M059J (cell line): Measurements from ENCODE around the gene SH3BP5. TPM values are rescaled to one million over a fixed set of nuclear protein-coding genes. Genes with fewer than 3 reads are reported as not detected.

Source experiments
- DNase-seq: peaks from one replicate; pipeline ENCODE4 v3.0.0-alpha.2; 2012; ENCODE audit warnings: low read depth
- total RNA-seq: library from RNA; depleted of rRNA; stranded (reverse); fragments of >200 nt; shearing (Covaris generic); gene quantifications from 2 replicates; pipeline ENCODE4 v1.2.3, GENCODE V29; 2014

The SH3BP5 gene
- total RNA-seq, 1 experiment from 2014 or later: 9.2 TPM

DNA sequence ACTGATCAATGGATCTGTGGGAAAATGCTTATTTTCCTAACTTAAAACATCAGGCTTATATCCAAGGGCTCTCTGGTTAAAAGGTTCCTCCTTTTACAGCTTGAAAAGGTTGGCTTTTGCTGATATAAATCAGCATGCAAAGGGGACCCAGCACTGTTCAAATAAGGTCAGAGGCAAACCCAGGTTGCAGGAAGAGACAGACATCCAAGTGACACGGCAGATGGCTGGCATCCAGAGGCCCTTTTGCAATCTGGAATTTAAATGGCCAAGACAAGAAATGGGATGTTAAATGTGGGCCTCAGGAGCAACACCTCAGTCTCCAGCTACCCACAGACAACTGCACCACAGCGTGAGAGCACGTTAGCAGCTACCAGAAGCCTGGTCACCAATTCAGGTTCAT lies 6.3 kb downstream of the SH3BP5 start:
- DNase-seq: no peak

DNA sequence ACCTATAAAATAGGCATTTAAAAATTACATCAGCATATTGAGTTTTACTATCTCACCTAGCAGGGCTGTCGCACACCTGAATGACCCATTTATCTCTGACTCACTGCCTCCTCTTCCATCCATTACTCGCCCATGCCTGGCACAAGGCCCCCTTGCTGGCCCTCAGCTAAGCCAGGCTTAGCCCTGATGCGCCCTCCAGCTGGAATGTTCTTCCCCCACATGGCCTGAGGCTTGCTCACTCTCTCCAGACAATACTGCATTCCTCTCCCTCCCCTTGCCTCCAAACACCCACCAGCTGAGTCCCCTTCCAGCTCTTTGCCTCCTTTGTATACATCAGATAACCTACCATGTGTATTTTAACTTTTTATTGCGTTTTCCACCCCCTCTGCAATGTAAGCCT lies 7.2 kb downstream of the SH3BP5 start:
- DNase-seq: peak; percentile 75

DNA sequence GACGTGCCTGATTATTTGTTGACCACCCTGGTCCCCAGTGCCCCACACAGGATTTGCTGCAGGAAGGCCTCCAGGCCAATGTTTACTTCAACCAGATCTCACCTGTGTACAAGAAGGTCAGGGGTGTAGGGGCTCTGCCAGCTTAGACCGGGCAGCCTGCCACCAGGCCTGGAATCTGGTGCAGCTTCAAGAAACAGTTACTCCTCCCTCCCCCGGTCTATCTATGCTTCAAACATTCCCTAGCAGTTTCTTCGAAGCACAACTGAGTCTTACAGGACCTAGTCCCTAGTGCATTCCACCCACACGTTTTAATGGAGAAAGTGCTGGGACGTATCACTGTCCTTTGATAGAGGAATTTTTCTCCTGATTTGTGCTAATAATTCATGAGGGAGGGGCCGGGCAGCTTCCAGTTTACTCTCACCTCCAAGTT lies 8.0 kb downstream of the SH3BP5 start:
- DNase-seq: no peak

DNA sequence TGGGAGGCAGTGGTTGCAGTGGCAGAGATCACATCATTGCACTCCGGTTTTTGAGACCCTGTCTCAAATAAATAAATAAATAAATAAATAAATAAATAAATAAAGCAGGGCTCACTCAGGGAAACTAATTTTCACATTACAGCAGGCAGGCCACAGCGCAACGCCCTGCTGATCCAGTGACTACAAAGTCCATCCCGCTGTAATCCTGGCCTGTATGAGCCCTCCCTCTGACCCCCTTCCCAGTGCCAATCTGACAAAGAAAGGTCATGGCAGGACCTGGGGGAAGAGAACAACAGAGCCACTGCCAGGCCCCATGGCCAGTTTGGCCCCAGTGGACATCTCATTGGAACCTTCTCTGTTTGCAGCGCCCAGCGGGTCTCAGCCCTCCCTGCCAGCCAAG lies 9.3 kb downstream of the SH3BP5 start:
- no peak for DNase-seq

DNA sequence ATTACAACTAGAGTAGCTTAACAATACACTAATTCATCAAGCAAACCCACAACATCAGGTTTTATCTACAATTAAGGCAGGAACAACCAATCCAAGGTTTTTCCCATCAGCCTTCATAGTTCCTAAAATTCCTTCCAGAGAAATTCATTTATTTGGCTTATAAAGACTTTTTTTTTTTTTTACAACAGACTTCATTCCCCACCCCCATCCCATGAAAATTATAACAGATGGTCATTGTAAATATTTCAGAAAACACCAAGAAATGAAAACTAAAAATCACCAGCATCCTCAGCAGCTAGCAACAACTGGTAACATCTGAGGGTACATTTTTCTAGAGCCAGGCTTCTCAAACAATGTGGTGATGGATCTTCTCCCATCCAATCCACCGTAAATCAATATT lies 11.0 kb downstream of the SH3BP5 start:
- DNase-seq: no peak

DNA sequence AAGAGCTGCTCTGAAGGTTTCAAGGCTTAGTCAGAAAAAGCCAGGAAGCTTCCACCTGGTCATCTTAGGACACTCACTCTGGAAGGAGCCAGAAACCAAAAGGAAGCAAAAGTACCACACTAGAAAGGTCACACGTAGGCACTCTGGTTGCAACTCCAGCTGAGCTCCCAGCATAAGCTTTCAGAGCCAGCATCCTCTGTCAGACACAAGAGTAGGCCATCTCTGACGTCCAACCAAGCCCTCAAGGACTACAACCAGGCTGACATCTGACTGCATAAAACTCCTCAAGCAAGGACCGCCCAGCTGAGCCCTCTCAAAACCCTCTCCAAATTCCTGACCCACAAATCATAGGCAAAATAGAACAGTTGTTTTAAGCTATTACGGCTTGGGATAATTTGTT lies 12.8 kb downstream of the SH3BP5 start:
- peak; percentile 64 for DNase-seq

DNA sequence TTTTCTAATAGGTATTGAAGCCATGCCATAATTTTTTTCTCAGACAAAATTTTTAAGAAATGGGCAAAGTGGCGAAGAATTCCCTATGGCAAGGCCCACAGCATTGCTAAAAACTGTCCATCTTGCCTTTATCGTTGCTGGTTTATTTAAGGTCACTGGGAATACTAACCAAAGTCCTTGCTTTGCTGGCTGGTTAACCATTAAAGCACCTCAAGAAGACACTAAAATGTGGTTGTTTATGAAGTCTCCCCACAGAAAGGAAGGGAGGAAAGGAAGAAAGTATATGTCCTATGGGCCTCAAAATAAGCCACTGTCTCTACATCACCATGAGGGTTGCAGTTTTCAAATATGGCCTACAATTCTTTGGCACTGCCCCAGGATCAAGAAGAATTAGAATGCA lies 13.2 kb downstream of the SH3BP5 start:
- DNase-seq: no peak

DNA sequence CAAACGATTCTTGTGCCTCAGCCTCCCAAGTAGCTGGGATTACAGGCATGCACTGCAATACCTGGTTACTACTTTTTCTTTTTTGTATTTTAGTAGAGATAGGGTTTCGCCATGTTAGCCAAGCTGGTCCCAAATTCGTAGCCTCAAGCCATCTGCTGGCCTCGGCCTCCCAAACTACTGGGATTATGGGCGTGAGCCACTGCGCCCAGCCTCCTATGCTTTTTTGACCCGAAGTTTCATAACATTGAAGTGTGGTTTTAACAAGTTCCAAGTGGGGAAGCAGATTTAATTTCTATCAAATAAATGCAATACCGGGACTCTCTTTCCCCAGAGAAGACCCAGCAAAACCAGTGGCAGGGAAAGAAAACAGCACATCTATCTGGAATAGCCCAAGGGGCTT lies 13.7 kb downstream of the SH3BP5 start:
- no peak for DNase-seq

DNA sequence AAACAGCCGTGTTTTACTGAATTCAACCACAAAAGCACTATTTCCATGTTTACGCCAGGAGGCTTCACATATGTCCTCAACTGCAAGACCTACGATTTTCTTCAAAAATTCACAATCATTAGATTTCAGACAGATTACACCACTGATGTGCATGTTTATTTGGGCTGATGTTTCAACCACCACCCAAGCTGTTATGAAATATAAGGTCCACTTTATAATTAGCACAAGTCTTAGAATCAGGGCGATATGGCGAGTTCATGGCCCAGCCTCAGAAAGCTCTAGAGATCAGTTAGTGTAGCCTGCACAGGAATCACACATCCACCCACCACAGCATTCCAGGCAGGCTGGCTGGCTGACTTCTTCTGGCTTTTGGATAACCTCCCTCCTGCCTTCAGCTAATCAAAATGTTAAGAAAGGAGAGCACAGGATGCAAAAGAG lies 15.4 kb downstream of the SH3BP5 start:
- DNase-seq: no peak

DNA sequence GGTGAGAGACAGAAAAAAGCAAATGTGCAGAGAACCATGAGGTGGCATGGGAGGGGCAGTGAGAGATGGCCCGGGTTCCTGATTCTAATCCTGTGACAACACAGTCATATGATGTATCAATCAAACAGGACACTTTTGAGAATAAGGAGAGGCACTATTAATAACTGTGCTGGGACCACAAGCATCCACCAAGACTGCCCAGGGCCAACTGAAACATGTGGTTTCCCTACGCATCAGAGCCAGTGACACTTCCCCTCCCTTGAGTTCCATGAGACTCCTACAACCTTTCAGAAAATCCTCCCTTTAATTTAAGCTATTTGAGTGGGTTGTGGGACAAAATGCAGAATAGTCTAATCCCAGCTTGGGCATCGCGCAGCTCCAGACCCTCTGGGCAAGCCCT lies 17.4 kb downstream of the SH3BP5 start:
- peak; percentile 66 for DNase-seq

DNA sequence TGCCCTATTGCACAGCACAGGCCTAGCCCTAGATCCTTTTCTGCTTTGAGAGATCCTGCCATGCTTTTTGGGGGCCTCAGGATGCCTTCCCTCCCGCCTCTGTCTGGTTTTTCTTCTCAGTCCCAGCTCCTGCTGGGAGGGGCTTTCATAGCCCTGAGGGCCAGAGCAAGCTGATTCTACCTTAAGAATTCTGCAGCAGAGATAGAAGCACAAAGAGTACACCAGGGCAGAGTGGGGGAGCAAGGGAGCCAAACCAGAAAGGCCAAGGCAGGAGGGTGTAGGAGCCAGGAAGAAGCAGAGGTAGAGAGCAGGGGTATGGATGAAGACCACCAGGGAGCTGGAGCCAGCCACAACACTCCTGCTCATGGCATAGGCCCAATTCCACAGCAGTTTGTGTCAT lies 18.1 kb downstream of the SH3BP5 start:
- no peak for DNase-seq

DNA sequence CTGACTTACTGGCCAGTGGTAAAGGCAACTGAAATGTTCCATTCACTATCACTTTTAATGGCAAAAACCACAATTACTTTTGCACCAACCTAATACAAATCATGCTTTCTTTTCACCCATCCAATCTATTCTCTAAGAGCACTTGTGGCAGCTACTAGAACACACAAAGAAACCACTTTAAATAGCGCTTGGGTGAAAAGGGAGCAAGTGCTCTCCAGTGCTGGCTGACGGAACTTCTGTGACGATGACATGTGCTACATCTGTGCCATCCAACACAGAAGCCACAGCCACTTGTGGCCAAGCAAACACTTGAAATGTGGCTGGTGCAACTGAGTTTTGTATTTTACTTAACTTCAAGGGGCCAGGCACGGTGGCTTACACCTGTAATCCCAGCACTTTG lies 18.9 kb downstream of the SH3BP5 start:
- no peak for DNase-seq

DNA sequence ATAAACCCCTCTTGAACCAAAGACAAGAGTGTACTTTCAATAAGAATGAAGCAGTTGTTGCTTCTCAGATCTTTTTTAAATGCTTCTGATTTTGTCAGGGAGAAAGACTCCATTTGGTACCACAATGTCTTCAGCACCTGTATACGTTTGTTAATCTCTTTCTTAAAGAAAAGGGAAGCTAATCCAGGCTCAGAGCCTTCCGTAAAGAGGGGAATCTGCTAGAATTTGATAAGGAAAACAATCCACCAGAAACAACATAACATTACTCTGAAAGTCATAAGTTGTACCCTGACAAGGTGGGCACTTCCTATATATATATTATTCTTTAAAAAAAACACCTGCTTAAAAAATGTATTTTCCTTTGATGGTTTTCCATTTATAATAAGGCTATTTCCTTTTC lies 19.8 kb downstream of the SH3BP5 start:
- no peak for DNase-seq

DNA sequence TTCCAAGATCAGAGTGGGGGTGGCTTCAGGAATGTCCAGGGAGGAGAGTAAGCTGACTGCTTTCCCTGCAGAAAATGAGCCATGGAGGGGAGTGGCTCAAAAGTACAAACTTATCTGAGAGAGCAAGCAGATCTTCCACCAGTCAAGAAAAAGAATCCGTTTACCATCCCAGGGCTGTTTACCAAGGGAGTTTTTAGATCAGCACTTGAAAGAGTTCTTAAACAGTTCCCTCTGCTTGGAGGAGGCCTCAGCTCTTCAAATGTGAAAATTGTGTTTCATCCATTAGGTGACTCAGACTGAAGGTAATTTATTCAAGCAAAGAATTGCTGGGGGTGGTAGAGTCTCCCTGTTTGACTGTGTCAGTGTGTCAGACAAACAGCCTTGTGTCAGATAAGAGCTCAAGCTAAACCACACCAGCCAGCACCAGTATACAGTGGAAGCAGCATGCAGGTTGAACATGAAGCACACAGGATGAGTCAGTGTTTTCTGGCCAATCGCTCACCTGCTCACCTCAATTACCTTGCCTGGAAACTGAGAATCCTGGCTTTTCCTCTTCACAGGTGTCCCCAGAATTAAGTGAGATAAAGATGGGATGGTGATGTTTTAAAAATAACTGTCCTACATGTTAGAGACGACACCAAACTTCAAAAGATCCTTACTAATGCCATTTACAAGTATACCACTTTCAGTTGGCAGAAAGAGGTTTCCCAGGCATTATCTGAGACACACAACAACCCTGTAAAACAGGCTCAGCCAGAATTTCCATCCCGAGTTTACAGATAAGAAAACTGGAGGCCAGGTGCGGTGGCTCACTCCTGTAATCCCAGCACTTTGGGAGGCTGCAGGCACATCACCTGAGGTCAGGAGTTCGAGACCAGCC lies 21.7 kb downstream of the SH3BP5 start:
- peak; percentile 90 for DNase-seq

DNA sequence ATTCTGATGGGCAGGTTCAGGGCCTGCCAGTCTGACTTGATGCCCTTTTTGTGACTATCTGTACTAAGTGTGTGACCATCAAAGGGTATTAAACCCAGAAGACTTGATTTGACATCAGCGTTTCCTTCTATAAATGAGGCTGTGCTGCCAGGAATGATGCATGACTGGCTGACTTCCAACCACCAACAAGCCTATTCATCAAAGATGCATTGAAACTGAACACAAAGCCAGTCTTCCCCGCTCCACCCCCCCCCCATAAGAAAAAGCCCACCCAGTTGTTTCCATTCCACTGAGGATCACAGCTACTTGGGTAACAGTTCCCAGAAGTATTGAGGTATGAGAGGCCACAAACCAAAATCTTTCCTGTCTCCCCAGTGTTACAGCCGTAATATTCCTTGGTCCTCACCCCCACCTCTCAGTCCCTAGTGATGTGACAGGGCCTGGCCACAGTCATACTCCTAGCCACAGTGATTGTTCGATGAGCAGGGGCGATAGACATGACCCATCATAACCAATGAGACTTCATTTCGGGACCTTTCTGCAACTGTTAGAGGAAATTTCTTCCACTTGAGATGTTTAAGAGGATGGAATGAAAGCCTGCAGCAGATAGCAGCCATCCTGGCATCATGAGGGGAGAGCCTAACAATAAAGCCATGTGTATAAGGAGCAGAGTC lies 22.6 kb downstream of the SH3BP5 start:
- peak; percentile 64 for DNase-seq

DNA sequence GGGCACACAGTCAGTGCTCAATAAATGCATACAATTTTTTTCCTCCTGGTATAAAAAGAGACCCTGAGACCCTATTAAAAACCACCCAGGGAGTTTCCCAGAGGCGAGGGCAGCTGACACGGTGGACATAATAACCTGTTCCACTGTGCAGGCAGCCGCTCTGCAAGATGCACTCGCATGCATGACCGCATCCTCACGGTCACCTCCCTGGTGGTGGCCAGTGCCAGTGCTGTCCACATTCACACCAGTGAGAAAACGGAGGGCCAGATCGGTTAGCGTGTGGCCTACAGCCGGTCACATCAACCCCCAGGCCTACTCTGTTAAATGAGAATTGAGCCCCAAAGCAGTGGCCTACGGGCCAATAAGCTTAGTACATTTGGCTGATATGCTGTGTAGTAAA lies 24.8 kb downstream of the SH3BP5 start:
- no peak for DNase-seq

DNA sequence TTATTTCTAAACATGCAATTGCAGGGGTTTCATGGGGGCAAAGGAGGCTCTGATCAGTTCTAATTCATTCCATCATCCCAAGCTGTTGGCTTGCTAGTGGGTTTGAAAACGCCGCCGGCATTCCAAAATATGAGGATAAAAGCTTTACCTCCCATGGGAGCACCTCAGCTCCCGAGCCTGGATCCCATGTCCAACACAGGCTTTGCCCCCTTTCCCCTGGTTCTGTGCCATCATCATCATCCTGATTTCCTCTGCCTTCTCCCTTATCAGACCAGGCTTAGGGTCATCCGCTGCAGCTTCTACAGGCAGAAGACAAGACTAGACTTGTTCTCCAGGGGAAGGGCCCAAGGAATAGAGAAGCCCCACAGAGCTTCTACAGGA lies 25.4 kb downstream of the SH3BP5 start:
- DNase-seq: no peak

DNA sequence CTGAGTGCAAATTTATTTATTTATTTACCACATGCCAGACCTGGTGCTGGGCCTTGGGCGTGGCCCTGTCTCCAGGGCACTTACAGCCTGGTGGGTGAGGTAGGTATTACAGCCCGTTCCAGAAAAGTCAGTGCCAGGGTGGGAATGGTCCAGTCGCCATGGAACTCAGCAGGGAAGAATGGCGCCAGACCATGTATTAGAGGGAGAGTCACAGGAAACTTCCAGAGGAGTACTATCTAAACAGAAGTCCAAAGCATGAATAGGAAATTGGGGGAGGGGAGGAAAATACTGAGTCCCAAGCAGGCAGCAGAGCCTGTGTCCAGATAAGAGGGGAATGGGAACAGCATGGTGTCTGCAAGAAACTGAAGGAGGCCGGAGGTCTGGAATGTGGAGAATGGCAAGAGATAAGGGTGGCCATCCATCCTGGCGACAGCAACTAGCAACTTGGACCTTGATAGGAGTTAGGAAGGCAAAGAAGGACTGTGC lies 27.0 kb downstream of the SH3BP5 start:
- DNase-seq: no peak

DNA sequence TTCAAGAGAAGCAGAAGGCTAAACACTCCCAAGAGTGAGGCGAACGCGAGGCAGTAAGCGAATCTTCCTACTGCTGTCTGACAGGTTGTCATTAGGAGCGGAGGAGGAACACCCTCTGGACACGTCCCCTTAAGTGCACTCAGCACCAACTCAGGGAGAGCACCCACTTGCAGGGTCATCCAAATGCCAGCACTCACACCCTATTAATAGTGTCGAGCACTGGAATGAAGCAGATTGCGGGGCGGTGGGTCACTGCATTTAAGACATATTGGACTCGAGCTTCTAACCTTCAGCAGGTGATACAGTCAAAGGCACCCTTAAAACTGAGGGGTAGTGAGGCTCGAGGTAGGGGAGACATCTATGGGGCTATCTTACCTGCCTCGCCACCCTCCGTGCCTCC lies 28.7 kb downstream of the SH3BP5 start:
- no peak for DNase-seq

DNA sequence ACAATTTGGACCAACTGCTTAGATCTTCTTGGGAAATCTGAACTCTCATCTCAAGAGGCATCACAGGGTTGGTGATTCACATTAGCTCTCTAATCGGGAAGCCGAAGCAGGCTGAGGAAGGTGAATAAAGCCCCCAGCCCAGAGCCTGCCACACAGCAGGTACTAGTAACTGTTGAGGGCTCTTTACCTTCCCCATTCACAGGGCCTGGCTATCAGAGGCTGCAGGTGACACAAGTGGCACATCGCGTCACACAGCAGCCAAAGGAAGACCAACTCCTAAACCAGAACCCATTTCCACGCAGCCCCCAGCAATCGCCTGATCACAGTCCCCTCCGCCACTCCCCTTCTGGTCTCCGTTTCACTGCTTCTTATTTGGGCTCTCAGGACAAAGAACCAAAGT lies 29.2 kb downstream of the SH3BP5 start:
- DNase-seq: no peak

DNA sequence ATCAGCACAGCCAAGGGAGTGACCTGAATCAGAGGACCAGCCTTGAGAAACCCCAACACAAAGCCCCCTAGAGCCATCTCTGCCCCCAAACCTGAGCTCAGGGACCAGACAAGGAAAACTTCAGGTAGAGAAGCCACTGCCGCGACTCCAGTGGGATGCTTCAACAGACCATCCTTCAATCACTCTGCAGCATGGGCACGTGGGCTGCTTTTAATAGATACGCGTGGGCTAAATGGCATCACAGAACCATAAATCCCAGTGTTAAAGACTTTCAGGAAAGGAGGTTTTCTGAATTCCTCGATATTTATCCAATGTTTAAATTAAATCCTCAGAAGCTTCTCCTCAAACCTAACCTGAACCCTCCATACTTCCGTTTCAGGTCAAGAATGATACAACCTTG lies 30.6 kb downstream of the SH3BP5 start:
- no peak for DNase-seq

DNA sequence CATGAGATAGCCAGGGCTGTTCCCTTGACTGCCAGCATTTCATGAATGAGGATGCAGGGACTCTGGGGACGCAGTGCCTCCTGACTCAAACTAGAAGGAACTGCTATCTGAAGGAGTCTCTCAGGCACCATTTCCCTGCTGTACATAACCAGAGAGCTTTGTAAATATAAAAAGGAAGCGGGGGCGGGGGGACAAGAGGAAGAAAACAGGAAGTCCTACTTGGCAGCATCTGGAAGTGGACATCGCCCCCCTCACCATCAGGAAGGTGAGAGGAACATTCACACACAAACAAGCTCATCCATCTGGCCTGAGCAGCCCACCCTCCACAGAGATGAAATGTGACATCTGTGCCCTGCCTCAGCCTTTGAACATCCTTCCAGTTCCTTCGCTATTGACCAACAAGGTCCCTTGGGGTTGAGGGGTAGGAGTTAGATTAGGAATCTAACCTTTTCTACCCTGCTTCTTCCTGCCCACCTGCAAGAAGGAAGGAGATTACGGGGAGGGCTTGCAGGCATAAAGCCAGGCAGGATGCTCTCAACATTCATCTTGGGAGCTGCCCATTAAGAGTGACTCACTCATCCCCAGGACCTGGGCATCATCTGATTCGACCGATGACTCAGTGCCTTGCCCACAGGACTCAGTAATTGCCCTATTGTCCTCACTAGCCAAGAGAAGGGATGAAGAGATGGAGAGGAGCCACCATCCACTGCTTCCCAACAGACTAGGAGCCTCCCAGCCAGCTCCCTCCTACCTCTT lies 31.9 kb downstream of the SH3BP5 start:
- peak; percentile 95 for DNase-seq
